Measurements from ENCODE around the gene WNT5A. TPM values are rescaled to one million over a fixed set of nuclear protein-coding genes. Genes with fewer than 3 reads are reported as not detected.

The WNT5A gene
- total RNA-seq, 1 experiment from 2014 or later, result 1.1 TPM

- no peak overlapping the region for H4K91ac ChIP-seq (ENCODE audit: insufficient read length, low read depth, low read length)
- H3K4me1 ChIP-seq (ENCODE audit: insufficient read depth, low read length), result peaks cover 2% of the 10 kb centered on the region; the same call in 1 of the 2 replicates
- peaks cover 13% of the 10 kb centered on the region for H3K27me3 ChIP-seq (ENCODE audit: insufficient read depth, low read length)
- no peak overlapping the region for H3K56ac ChIP-seq (ENCODE audit: insufficient read length, low read depth, low read length)
- no peaks in the 10 kb centered on the region for H3K9me3 Mint-ChIP-seq
- H3K36me3 Mint-ChIP-seq (ENCODE audit: insufficient read depth in 1 of 3, low read depth in 3 of 3), result no peaks in the 10 kb centered on the region
- no peak overlapping the region for H3K4ac ChIP-seq (ENCODE audit: low read depth, low read length)
- peaks cover 40% of the 10 kb centered on the region for H3K27me3 Mint-ChIP-seq (ENCODE audit: low read depth)
- H2BK20ac ChIP-seq (ENCODE audit: low read depth, low read length, poor library complexity, severe bottlenecking), result no peak overlapping the region
- no peaks in the 10 kb centered on the region for H3K79me2 ChIP-seq (ENCODE audit: insufficient read depth, low read length)
- no peak for DNase-seq
- no peak overlapping the region for H2BK12ac ChIP-seq (ENCODE audit: insufficient read length, low read depth, low read length)
- no peak overlapping the region for H4K8ac ChIP-seq (replicated peaks; ENCODE audit: insufficient read length, low read depth, low read length)
- no peak overlapping the region for H3K27ac Mint-ChIP-seq
- no peak overlapping the region for H3T11ph ChIP-seq (ENCODE audit: low read length)
- no peak overlapping the region for H2BK120ac ChIP-seq (ENCODE audit: low read depth, low read length, poor library complexity, severe bottlenecking)
- H2AFZ ChIP-seq (ENCODE audit: low read length), result no peak overlapping the region
- no peak overlapping the region for H2BK5ac ChIP-seq (ENCODE audit: insufficient read length, low read length)
- H3K4me1 Mint-ChIP-seq, result peaks cover 7 to 11% of the 10 kb centered on the region in 2 experiments; a peak in 3 of 4 replicates
- no peak overlapping the region for H3K23ac ChIP-seq (ENCODE audit: insufficient read length, low read depth, low read length)
- no peaks in the 10 kb centered on the region for H3K23me2 ChIP-seq (ENCODE audit: insufficient read length, low read depth, low read length, poor library complexity, severe bottlenecking)
- H2BK15ac ChIP-seq (ENCODE audit: low read depth, low read length), result no peak overlapping the region
- H3K9ac ChIP-seq (ENCODE audit: extremely low read depth, insufficient read length, low read length), result no peak overlapping the region
- H3K18ac ChIP-seq (ENCODE audit: insufficient read length, low read depth, low read length), result no peak overlapping the region
- no peak overlapping the region for H3K4me3 Mint-ChIP-seq
- H2AK5ac ChIP-seq (ENCODE audit: insufficient read length, low read length), result no peak overlapping the region
- TF ChIP-seq CTCF (conservative IDR thresholded peaks at IDR 0.05), result no peak
- H3K27ac ChIP-seq (ENCODE audit: insufficient read length, low read depth, low read length), result no peak overlapping the region
- no peak overlapping the region for H4K5ac ChIP-seq (ENCODE audit: insufficient read length, low read depth, low read length)
- no peaks in the 10 kb centered on the region for H4K20me1 ChIP-seq (ENCODE audit: control insufficient read depth, insufficient read depth, insufficient read length)
- no CpG with 5 or more reads among the region's 4 CpGs for WGBS (ENCODE audit: extremely low coverage, insufficient read length, low lambda C conversion rate)
- no peaks in the 10 kb centered on the region for H3K9me3 ChIP-seq (ENCODE audit: control insufficient read depth, low read depth, low read length)
- no peak overlapping the region for H3K4me2 ChIP-seq (ENCODE audit: insufficient read depth, insufficient read length, low read length)
- H3K79me1 ChIP-seq (ENCODE audit: insufficient read depth, low read depth, low read length, poor library complexity, severe bottlenecking), result no peaks in the 10 kb centered on the region
- no peak overlapping the region for H3K14ac ChIP-seq (ENCODE audit: insufficient read depth, low read length)
Measured at GRCh38 chr3:55471084-55471483, 16.0 kb downstream of the WNT5A start.

All from H9 (cell line).